Measurements from ENCODE around the gene C1orf159.
"Not testable (repeated sequence)": the region's sequence is repeated elsewhere in the genome, so short reads cannot be mapped to it uniquely, and the experiment has no call there.

C1orf159 gene

DNA sequence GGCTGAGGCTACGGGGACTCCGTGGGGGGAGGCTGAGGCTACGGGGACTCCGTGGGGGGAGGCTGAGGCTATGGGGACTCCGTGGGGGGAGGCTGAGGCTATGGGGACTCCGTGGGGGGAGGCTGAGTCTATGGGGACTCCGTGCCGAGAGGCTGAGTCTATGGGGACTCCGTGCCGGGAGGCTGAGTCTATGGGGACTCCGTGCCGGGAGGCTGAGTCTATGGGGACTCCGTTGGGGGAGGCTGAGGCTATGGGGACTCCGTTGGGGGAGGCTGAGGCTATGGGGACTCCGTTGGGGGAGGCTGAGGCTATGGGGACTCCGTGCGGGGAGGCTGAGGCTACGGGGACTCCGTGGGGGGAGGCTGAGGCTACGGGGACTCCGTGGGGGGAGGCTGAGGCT lies 38.5 kb downstream of the C1orf159 start:
- not testable (repeated sequence) for H3K27ac ChIP-seq (ENCODE audit: low read length); H3K9ac ChIP-seq (ENCODE audit: low read length); H3K27me3 ChIP-seq (ENCODE audit: control insufficient read depth, insufficient read depth, low read length); H3K4me1 ChIP-seq (ENCODE audit: control insufficient read depth, low read depth, low read length); H3K36me3 ChIP-seq (ENCODE audit: control insufficient read depth, low read depth, low read length); H3K9me3 ChIP-seq (ENCODE audit: control insufficient read depth, low read depth, low read length); H3K4me3 ChIP-seq (ENCODE audit: low read length)

DNA sequence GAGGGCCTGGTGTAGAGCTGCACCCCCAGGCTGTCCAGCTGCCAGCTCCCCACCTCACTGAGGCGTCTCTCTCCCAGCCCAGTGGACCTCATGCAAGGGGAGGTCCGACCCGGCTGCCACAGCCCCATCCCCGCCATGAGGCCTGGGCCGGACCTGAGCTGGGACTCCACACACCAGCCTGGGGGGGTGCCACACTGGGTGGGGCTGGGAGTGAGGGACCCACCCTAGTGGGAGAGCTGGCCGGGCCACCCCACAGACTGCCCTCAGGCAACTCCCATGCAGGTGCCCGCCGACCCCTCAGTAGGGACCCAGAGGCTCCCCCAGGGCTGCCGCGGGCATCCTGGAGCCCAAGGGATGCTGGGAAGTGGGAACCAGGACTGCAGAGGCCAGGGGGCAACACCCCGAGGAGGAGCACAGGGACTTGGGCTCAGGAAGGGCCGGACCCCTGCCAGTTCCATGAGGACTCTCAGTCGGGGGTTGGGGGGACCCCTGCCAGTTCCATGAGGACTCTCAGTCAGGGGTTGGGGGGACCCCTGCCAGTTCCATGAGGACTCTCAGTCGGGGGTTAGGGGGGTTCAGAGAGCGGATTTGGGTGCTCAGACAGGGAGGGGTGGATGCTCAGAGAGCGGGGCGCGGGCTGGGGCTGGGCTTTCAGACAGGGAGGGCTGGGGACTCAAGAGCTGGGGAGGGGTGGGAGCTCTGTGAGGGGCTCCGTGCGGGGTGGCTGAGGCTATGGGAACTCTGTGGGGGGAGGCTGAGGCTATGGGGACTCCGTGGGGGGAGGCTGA lies 40.5 kb downstream of the C1orf159 start:
- peaks cover 3% of the 10 kb centered on the region for H3K4me1 ChIP-seq (ENCODE audit: control insufficient read depth, low read depth, low read length)
- no peak overlapping the region for H3K4me3 ChIP-seq (ENCODE audit: low read length)
- no peak overlapping the region for H3K9ac ChIP-seq (ENCODE audit: low read length)
- peaks cover 13% of the 10 kb centered on the region for H3K27me3 ChIP-seq (ENCODE audit: control insufficient read depth, insufficient read depth, low read length)
- H3K36me3 ChIP-seq (ENCODE audit: control insufficient read depth, low read depth, low read length): no peaks in the 10 kb centered on the region
- no peaks in the 10 kb centered on the region for H3K9me3 ChIP-seq (ENCODE audit: control insufficient read depth, low read depth, low read length)
- H3K27ac ChIP-seq (ENCODE audit: low read length): no peak overlapping the region

DNA sequence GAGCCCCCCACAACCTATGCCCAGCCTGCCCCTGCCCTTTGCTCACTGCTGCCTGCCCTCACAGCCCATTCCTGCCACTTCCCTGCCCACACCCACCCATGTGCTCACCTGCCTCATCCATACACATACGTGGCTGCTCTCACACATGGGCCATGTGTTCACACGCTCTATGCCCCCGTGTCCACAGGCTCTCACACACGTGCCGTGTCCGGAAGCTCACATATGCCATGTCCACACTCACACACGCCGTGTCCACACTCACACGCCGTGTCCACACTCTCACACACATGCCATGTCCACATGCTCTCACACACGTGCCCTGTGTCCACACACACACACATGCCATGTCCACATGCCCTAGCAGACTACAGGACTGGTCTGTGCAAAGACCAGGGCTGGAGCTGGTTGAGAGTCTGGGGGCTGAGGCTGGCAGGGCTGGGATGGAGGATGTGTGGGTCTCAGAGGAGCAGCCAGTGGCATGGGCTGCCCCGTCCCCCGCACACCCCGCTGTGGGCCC lies 41.2 kb downstream of the C1orf159 start:
- Histone ChIP-seq H3K36me3 (ENCODE audit: control insufficient read depth, low read depth, low read length) (no peaks in the 10 kb centered on the region), H3K27ac (ENCODE audit: low read length) (no peak overlapping the region), H3K4me3 (ENCODE audit: low read length) (no peak overlapping the region), H3K9ac (ENCODE audit: low read length) (no peak overlapping the region), H3K27me3 (ENCODE audit: control insufficient read depth, insufficient read depth, low read length) (peaks cover 20% of the 10 kb centered on the region), H3K9me3 (ENCODE audit: control insufficient read depth, low read depth, low read length) (no peaks in the 10 kb centered on the region), H3K4me1 (ENCODE audit: control insufficient read depth, low read depth, low read length) (no peaks in the 10 kb centered on the region)

DNA sequence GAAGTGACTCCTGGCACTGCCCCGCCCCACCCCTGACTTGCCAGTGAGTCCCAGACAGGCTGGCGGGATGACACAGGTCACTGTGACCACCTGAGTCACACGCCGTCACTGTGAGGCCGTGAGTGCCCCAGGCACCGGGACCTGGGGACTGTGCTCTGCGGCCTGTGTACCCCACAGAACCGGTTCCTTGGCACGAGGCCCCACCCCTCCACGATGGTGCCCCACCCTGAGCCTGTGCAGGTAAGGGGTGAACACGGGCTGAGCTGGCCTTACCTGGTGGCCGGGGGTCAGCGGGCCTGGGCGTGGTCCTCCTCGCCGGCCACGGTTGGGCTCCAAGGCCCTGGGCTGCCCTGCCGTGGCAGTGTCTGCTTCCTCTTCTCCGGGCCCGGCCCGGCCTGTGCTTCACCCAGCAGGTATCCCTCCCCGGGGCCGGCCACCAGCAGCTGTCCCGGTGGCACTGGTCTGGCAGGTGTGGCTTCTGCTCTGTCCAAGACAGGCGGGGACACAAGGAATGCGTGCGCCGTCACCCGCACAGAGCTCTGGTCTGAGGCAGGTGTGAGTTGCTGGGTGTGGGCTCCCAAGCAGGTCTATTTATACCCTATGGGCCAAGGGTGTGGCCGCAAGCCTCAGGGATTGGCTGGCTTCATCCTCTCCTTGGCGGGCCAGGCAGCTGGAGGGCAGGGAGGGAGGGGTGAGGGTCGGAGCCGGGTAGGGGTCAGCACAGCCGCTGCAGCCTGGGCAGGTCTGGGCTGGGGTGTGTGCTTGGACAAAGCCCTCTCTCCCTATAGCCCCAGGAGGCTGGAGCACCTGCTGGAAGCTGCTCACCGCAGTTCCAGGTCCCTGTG lies 41.9 kb downstream of the C1orf159 start, which contains the start of gene RNF223:
Gene RNF223, minus strand, starts transcription at position 564 of the 845 bp plus-strand sequence. CDS start 1,740 bp downstream, outside the sequence.
- H3K9me3 ChIP-seq (ENCODE audit: control insufficient read depth, low read depth, low read length): no peaks in the 10 kb centered on the region
- peaks cover 24% of the 10 kb centered on the region for H3K27me3 ChIP-seq (ENCODE audit: control insufficient read depth, insufficient read depth, low read length)
- no peak within 1 kb of the TSS for H3K4me3 ChIP-seq (ENCODE audit: low read length)

DNA sequence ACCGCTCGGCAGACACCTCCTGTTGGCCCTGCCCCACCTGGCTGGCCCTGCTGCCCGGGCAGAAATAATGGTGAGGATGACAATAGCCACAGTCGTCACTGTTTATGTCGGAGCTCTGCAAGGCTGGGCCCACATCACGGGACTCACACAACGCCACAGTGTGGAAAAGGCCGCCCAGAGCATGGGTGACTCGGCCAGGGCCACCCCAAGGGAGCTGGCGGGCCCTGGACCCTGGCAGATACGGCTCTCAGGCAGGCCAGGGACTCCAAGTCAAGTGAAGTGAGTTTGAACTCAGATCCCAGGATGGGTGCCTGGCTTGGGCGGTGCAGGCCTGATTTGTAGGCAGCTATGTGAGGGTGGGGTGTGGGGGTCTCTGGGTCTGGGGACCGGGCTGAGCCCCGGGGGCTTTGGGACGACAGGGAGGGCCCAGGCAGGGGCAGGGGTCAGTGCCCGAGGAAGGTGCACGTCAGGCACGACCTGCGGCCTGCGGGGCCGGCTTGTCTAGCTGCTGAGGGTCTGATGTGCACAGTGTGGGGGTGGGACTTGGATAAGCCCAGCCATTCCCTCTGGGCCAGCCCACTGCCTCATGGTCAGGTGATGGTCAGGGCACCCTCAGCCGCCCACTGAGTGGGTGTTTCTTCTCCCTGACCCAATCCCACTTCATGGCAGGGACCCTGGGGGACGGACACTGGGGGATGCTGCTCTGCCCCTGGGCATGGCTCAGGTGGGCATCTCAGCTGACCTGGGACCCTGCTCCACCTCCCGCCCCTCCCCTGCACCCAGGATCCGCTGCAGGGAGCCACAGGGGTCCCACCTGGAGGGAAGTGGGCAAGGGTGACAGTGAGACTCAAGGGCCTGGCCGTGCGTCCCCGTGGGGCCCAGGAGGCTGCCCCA lies 42.8 kb downstream of the C1orf159 start:
- H3K36me3 ChIP-seq (ENCODE audit: control insufficient read depth, low read depth, low read length): no peaks in the 10 kb centered on the region
- peaks cover 27% of the 10 kb centered on the region for H3K27me3 ChIP-seq (ENCODE audit: control insufficient read depth, insufficient read depth, low read length)
- no peak overlapping the region for H3K27ac ChIP-seq (ENCODE audit: low read length)
- no peaks in the 10 kb centered on the region for H3K9me3 ChIP-seq (ENCODE audit: control insufficient read depth, low read depth, low read length)
- H3K9ac ChIP-seq (ENCODE audit: low read length): no peak overlapping the region
- H3K4me3 ChIP-seq (ENCODE audit: low read length): no peak overlapping the region
- no peaks in the 10 kb centered on the region for H3K4me1 ChIP-seq (ENCODE audit: control insufficient read depth, low read depth, low read length)

More for the DNA sequence above, 41.9 kb downstream of the C1orf159 start, which contains the start of gene RNF223:
- H3K9ac ChIP-seq (ENCODE audit: low read length): no peak within 1 kb of the TSS
- no peaks in the 10 kb centered on the region for H3K4me1 ChIP-seq (ENCODE audit: control insufficient read depth, low read depth, low read length)
- H3K36me3 ChIP-seq (ENCODE audit: control insufficient read depth, low read depth, low read length): no peaks in the 10 kb centered on the region
- no peak within 1 kb of the TSS for H3K27ac ChIP-seq (ENCODE audit: low read length)

DNA sequence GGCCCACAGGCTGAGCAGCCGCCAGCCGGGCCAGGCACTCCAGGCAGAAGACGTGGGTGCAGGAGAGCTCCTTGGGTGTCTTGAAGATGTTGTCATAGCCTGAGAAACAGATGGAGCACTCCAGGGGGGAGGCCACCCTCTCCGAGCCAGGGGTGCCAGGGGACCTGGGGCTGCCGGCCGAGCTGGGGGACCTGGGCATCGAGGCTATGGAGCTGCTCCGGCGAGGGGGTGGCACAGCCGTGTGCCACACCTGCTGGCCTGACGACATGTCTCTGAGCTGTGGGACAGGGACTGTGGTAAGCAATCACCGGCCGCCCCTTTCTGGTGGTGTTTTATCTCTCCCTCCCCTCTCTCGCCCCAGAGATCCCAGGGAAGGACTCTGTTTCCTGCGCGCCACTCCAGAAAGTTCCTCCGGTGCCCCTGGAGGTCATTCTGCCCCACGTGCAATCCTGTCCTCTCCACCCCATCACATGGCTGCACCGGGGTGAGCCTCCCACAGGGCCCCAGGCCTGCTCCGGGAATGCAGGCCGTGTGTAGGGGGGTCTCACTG lies 43.5 kb downstream of the C1orf159 start:
- H3K9me3 ChIP-seq (ENCODE audit: control insufficient read depth, low read depth, low read length): no peaks in the 10 kb centered on the region
- no peak overlapping the region for H3K4me3 ChIP-seq (ENCODE audit: low read length)
- H3K27ac ChIP-seq (ENCODE audit: low read length): no peak overlapping the region
- no peaks in the 10 kb centered on the region for H3K4me1 ChIP-seq (ENCODE audit: control insufficient read depth, low read depth, low read length)
- peaks cover 34% of the 10 kb centered on the region for H3K27me3 ChIP-seq (ENCODE audit: control insufficient read depth, insufficient read depth, low read length)
- H3K9ac ChIP-seq (ENCODE audit: low read length): no peak overlapping the region
- H3K36me3 ChIP-seq (ENCODE audit: control insufficient read depth, low read depth, low read length): no peaks in the 10 kb centered on the region

DNA sequence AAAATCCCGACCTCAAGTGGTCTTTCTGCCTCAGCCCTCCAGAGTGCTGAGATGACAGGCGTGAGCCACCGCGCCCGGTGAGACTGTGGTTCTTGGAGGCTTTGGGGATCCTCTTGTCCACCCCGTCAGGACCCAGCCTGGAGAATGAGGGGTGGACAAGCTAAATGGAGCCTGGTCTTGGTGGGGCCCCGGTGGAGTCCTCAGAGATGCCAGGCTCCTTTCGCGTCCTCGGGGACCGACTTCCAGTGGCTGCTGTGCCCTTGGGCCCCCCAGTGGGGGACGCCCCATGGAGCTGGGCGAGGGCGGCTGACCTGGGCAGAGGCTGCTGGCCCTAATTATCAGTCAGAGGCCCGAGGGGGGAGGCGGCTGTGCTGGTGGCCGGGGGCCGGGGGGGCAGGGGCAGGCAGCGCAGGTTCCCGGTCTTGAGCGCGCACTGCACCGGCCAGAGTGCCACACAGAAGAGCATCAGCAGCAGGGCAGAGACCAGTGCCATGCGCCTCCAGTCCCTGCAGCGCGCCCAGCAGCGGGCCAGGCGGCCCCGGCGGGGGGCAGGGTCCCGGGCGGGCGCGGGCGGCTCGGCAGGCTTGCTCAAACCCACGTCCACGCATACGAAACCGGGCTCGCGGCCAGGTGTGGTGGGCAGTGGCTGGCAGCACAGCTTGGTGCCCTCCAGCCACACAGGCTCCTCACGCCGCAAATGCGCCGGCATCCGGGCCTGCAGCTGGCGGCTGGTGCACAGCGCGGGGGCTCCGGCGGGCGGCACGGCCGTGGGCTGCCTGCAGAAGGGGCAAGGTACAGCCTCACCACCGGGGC lies 44.2 kb downstream of the C1orf159 start:
- peaks cover 35% of the 10 kb centered on the region for H3K27me3 ChIP-seq (ENCODE audit: control insufficient read depth, insufficient read depth, low read length)
- H3K9me3 ChIP-seq (ENCODE audit: control insufficient read depth, low read depth, low read length): no peaks in the 10 kb centered on the region
- H3K9ac ChIP-seq (ENCODE audit: low read length): no peak overlapping the region
- no peaks in the 10 kb centered on the region for H3K36me3 ChIP-seq (ENCODE audit: control insufficient read depth, low read depth, low read length)
- H3K4me3 ChIP-seq (ENCODE audit: low read length): no peak overlapping the region
- no peaks in the 10 kb centered on the region for H3K4me1 ChIP-seq (ENCODE audit: control insufficient read depth, low read depth, low read length)
- no peak overlapping the region for H3K27ac ChIP-seq (ENCODE audit: low read length)

DNA sequence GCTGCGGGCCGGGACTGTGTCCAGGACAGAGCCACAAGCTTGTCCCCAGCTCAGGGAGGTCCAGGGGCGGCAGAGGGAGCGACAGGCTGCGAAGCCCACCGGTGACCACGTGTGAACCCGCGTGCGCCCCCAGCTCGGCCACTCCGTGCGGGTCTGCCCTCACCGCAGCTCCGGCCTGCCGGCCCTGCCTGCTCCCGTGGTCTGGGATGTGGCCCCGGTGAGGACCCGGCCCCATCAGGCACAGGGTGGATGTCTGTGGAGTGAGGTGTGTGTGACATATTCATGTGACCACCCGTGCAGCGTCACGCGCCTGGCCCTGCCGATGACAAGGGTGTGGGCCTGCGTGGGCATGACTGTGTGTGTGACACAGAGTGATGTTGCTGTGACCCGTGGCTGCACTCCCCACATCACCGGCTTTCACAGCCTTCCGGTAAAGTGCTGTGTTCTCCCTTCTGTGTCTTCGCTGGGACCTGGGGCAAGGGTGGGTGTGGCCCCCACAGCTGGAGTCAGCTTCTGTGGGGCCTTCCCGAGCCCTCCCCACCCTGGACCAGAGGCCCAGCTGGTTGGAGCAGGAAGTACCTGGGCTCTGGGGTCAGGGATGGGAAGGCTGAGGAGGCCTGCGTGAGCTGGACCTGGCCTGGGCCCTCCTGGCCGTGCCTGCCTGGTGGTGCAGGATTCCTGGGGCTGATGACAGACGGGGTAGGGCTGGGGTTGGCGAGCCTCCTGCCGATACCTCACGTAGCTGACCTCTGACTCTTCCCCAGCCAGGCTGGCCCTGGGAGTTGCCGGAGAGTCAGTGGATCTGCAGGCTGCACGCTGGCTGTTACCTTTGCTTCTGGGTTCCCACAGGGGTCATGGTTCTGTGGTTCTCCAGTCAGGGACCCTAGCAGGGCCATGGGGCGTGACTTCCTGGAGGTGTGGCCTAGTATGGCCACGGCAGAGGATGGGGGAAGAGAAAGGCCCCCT lies 45.9 kb downstream of the C1orf159 start:
- no peaks in the 10 kb centered on the region for H3K4me1 ChIP-seq (ENCODE audit: control insufficient read depth, low read depth, low read length)
- no peaks in the 10 kb centered on the region for H3K9me3 ChIP-seq (ENCODE audit: control insufficient read depth, low read depth, low read length)
- peak overlapping the region; percentile 71 for H3K4me3 ChIP-seq (ENCODE audit: low read length)
- peaks cover 43% of the 10 kb centered on the region for H3K27me3 ChIP-seq (ENCODE audit: control insufficient read depth, insufficient read depth, low read length)
- no peak overlapping the region for H3K9ac ChIP-seq (ENCODE audit: low read length)
- no peak overlapping the region for H3K27ac ChIP-seq (ENCODE audit: low read length)
- no peaks in the 10 kb centered on the region for H3K36me3 ChIP-seq (ENCODE audit: control insufficient read depth, low read depth, low read length)

DNA sequence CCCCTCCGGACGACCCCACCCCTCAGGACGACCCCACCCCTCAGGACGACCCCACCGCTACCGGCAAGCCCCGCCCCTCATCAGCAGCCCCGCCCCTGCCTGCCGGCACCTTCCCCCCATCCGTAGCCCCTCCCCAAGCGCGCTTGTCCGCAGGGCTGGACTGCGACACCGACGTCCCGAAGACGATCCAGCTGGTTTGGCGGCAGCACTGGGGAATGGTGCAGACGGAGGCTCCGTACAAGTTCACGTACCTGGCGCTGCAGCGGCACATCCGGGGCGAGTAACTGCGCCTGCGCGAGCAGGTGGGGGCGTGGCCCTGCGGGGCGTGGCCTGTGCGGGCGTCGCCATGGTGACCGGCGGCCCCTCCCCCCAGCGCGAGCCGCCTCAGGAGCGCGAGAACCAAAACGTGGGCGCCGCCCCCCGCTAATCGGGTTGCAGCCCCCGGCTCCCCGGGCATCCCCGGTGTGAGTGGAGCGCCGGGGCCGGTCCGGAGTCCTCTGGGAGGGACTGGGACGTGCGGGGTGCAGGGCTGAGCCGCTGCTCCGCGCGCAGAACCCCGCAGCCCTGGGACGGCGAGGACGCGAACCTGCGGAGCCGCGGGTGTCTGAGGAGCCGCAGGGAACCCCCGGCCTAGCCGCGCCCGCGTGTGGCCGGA lies 46.7 kb downstream of the C1orf159 start:
- no peaks in the 10 kb centered on the region for H3K9me3 ChIP-seq (ENCODE audit: control insufficient read depth, low read depth, low read length)
- H3K4me3 ChIP-seq (ENCODE audit: low read length): peak overlapping the region; percentile 71
- peaks cover 45% of the 10 kb centered on the region for H3K27me3 ChIP-seq (ENCODE audit: control insufficient read depth, insufficient read depth, low read length)
- H3K36me3 ChIP-seq (ENCODE audit: control insufficient read depth, low read depth, low read length): no peaks in the 10 kb centered on the region
- H3K4me1 ChIP-seq (ENCODE audit: control insufficient read depth, low read depth, low read length): peaks cover 3% of the 10 kb centered on the region
- no peak overlapping the region for H3K9ac ChIP-seq (ENCODE audit: low read length)
- H3K27ac ChIP-seq (ENCODE audit: low read length): no peak overlapping the region
